K562 (cell line): Measurements from ENCODE around the gene VAC14. TPM values are rescaled to one million over a fixed set of nuclear protein-coding genes. Genes with fewer than 3 reads are reported as not detected.

Experiments
- ATAC-seq: fragments of 200-7000 bp; cut with Tn5 transposase; 3 replicates; pipeline ENCODE4 v1.9.1; 2020; ENCODE audit warnings: moderate library complexity
- BruUV-seq: library from RNA; stranded (reverse); fragments of 400-500 nt; replicated peaks from 2 replicates; lab custom pipeline; 2021; lab: Mats Ljungman, UMichigan
- CTCF ChIA-PET: fragments of 300-600 bp; formaldehyde crosslinking; extraction: SDS; loops from one replicate; lab custom pipeline; 2021; ENCODE audit warnings: low intra/inter-chr PET ratio; lab: Yijun Ruan, JAX
- POLR2A ChIA-PET: fragments of 300-600, 350-650 bp; sonication (Branson Sonifier 250); formaldehyde crosslinking; extraction: SDS; loops from one replicate; lab custom pipeline; 2021; ENCODE audit warnings: antibody characterized with exemption, inconsistent platforms; lab: Yijun Ruan, JAX
- DNase-seq, 4 experiments: peaks; one replicate each; pipeline versions ENCODE4 v3.0.0 to v3.0.0-alpha.2; 2011 to 2018; ENCODE audit warnings: low spot score in 3 of 4, mixed read lengths in 3 of 4; ENCODE audit errors: extremely low read depth in 1 of 4
- FAIRE-seq: peaks from 2 replicates; lab custom pipeline; 2011; peaks lifted over from hg19 to GRCh38; lab: Jason Lieb, UNC
- H2AFZ ChIP-seq: 2 replicates; pipeline ENCODE4 v1.6.0; 2011; ENCODE audit warnings: low read depth, low read length, control low read depth, inconsistent platforms
- H3K27ac ChIP-seq: fragments of 200-600 bp; 3 replicates; pipeline ENCODE4 v1.8.0; 2011; ENCODE audit warnings: low read depth, mild to moderate bottlenecking, control low read depth, inconsistent platforms, low read length, moderate library complexity, mixed read lengths; ENCODE audit errors: extremely low read depth
- H3K27me3 ChIP-seq, 2 experiments: fragments of 300-600 bp in 1 of 2; 2 replicates in 1 of 2; 3 replicates in 1 of 2; pipeline versions ENCODE4 v1.6.0 to v1.8.0; 2011; ENCODE audit warnings: inconsistent platforms in 2 of 2, low read length in 2 of 2, mild to moderate bottlenecking in 1 of 2, mixed read lengths in 1 of 2, moderate library complexity in 1 of 2; ENCODE audit not compliant: control insufficient read depth in 2 of 2, insufficient read depth in 2 of 2
- H3K36me3 ChIP-seq: fragments of 300-600 bp; 3 replicates; pipeline ENCODE4 v1.8.0; 2011; ENCODE audit warnings: mild to moderate bottlenecking, low read length, inconsistent platforms; ENCODE audit not compliant: control insufficient read depth, insufficient read depth
- H3K4me1 ChIP-seq, 2 experiments: fragments of 200-600 bp in 1 of 2; replicated peaks in 1 of 2; 2 replicates in 1 of 2; 3 replicates in 1 of 2; pipeline versions ENCODE4 v1.5.1 to v1.8.0; 2011; ENCODE audit warnings: inconsistent platforms in 2 of 2, low read length in 2 of 2, mild to moderate bottlenecking in 1 of 2, mixed read lengths in 1 of 2, moderate library complexity in 1 of 2; ENCODE audit not compliant: control insufficient read depth in 2 of 2, insufficient read depth in 2 of 2
- H3K4me2 ChIP-seq: 2 replicates; pipeline ENCODE4 v1.6.1; 2011; ENCODE audit warnings: low read length, control low read depth, inconsistent platforms, mixed read lengths; ENCODE audit not compliant: insufficient read depth
- H3K4me3 ChIP-seq: fragments of 200-600 bp; sonication (generic), shearing (Covaris generic); 2 replicates; pipeline ENCODE4 v1.5.1; 2016; ENCODE audit warnings: control low read depth, inconsistent platforms
- H3K79me2 ChIP-seq: fragments of 200-600 bp; 3 replicates; pipeline ENCODE4 v1.8.0; 2011; ENCODE audit warnings: low read length, inconsistent platforms; ENCODE audit not compliant: control insufficient read depth, insufficient read depth
- H3K9ac ChIP-seq, 2 experiments: 2 replicates each; pipeline versions ENCODE4 v1.6.0 to v1.6.1; 2011; ENCODE audit warnings: low read depth in 2 of 2, low read length in 2 of 2, control low read depth in 1 of 2, inconsistent platforms in 1 of 2, mild to moderate bottlenecking in 1 of 2, mixed read lengths in 1 of 2; ENCODE audit not compliant: insufficient read depth in 1 of 2
- H3K9me1 ChIP-seq: one replicate; pipeline ENCODE4 v1.6.0; 2011; ENCODE audit warnings: inconsistent platforms, mild to moderate bottlenecking, low read length, moderate library complexity; ENCODE audit not compliant: control insufficient read depth, insufficient read depth
- H3K9me3 ChIP-seq: replicated peaks from 2 replicates; pipeline ENCODE4 v1.5.1; 2011; ENCODE audit warnings: low read depth, low read length, inconsistent platforms; ENCODE audit not compliant: control insufficient read depth, insufficient read depth
- H4K20me1 ChIP-seq: replicated peaks from 2 replicates; pipeline ENCODE4 v1.6.1; 2011; ENCODE audit warnings: low read length, inconsistent platforms, mixed read lengths; ENCODE audit not compliant: control insufficient read depth, insufficient read depth
- CBFB ChIP-seq: sonication (generic); formaldehyde crosslinking; IDR thresholded peaks from 2 replicates; pipeline ENCODE4 v1.4.0; 2020; ENCODE audit warnings: mild to moderate bottlenecking, missing genetic modification reagents
- CREM ChIP-seq: IDR thresholded peaks from 2 replicates; pipeline ENCODE4 v1.6.1; 2014; ENCODE audit warnings: antibody characterized with exemption, low read depth
- FOXM1 ChIP-seq, 2 experiments: fragments of 450-650 bp in 1 of 2; sonication (generic) in 1 of 2; formaldehyde crosslinking in 1 of 2; IDR thresholded peaks; 2 replicates each; pipeline versions ENCODE4 v1.6.1 to v1.9.0; 2017 to 2022; ENCODE audit warnings: low read depth in 2 of 2, mild to moderate bottlenecking in 2 of 2, missing genetic modification reagents in 1 of 2, moderate library complexity in 1 of 2
- LCOR ChIP-seq: sonication (generic); formaldehyde crosslinking; IDR thresholded peaks from 2 replicates; pipeline ENCODE4 v1.8.0; 2022; ENCODE audit warnings: mild to moderate bottlenecking, missing genetic modification reagents
- NR2C2 ChIP-seq, 2 experiments: fragments of 200-800 bp in 1 of 2; sonication (Bioruptor generic) in 1 of 2; sonication (generic) in 1 of 2; formaldehyde crosslinking in 1 of 2; IDR thresholded peaks; 2 replicates each; pipeline versions ENCODE4 v1.6.1 to v1.8.0; 2016 to 2022; ENCODE audit warnings: mild to moderate bottlenecking in 1 of 2, missing compliant biosample characterization in 1 of 2, missing genetic modification characterization in 1 of 2, missing genetic modification reagents in 1 of 2
- RBM14 ChIP-seq: fragments of 200-400 bp; formaldehyde crosslinking; IDR thresholded peaks from 2 replicates; pipeline ENCODE4 v1.6.1; 2018; ENCODE audit warnings: low read depth, mild to moderate bottlenecking, low read length, moderate library complexity, borderline replicate concordance; ENCODE audit not compliant: insufficient read depth
- RBM25 ChIP-seq: fragments of 200-400 bp; formaldehyde crosslinking; IDR thresholded peaks from 2 replicates; pipeline ENCODE4 v1.6.1; 2018; ENCODE audit warnings: low read length, low read depth, moderate library complexity; ENCODE audit not compliant: severe bottlenecking
- RBM34 ChIP-seq: fragments of 200-400 bp; formaldehyde crosslinking; IDR thresholded peaks from 2 replicates; pipeline ENCODE4 v1.6.1; 2018; ENCODE audit warnings: low read length, borderline replicate concordance; ENCODE audit not compliant: insufficient read depth
- SMARCB1 ChIP-seq: IDR thresholded peaks from 2 replicates; pipeline ENCODE4 v1.6.1; 2011; ENCODE audit warnings: improper control_type of control experiment, low read depth; ENCODE audit not compliant: insufficient read length
- STAT5B ChIP-seq: fragments of 250-450 bp; sonication (Bioruptor Pico); IDR thresholded peaks from 2 replicates; pipeline ENCODE4 v1.8.0; 2021; ENCODE audit warnings: mild to moderate bottlenecking, inconsistent platforms
- ZNF584 ChIP-seq: fragments of 200-800 bp; sonication (Bioruptor generic); IDR thresholded peaks from 2 replicates; pipeline ENCODE4 v1.6.1; 2016; ENCODE audit warnings: low read depth, mild to moderate bottlenecking, missing genetic modification characterization, missing compliant biosample characterization
- WGBS: fragments of 100-300 bp; shearing (Covaris generic); methylation state at CpG from one replicate; pipeline ENCODE4 v1.1.6; 2016; ENCODE audit warnings: low coverage, mixed read lengths; ENCODE audit not compliant: insufficient coverage; ENCODE audit errors: missing lambda C conversion rate; 5-methylcytosine and 5-hydroxymethylcytosine counted together
- in situ Hi-C: fragments of 300-500 bp; cut with MboI; formaldehyde crosslinking; loops from 4 replicates; pipeline ENCODE4 v1.15.0; 2018; ENCODE audit warnings: inconsistent platforms, mixed read lengths
- intact Hi-C: fragments of 100-400 bp; cut with micrococcal nuclease; formaldehyde crosslinking; loops from 2 replicates; pipeline ENCODE4 v1.14.2; 2022
- polyA plus RNA-seq, 8 experiments: library from polyadenylated mRNA; depleted of rRNA in 4 of 8; stranded (reverse) in 5 of 8; unstranded in 3 of 8; fragments of >200 nt; fragmentation: Nextera tagmentation in 2 of 8; fragmentation: Illumina TruSeq in 1 of 8; extraction: Ambion mirVana in 2 of 8; extraction: Trizol in 1 of 8; gene quantifications; 2 replicates each; pipeline versions ENCODE4 v1.2.1 to v1.2.3, GENCODE V29; 2011 to 2014; ENCODE audit warnings: inconsistent platforms in 1 of 8, missing spikeins in 1 of 8
- total RNA-seq, 7 experiments: library from RNA; depleted of rRNA in 6 of 7; stranded (reverse); fragments of >200 nt in 6 of 7; fragmentation: Illumina TruSeq in 2 of 7; extraction: Trizol in 2 of 7; gene quantifications; 2 replicates each; pipeline versions ENCODE4 v1.2.1 to v1.2.3, GENCODE V29; 2011 to 2021; ENCODE audit warnings: low replicate concordance in 1 of 7
- TF ChIP-seq, protein P1 (sequence below): fragments of 450-650 bp; IDR thresholded peaks from one replicate; pipeline ENCODE4 v1.6.1; 2018; ENCODE audit warnings: mild to moderate bottlenecking, moderate library complexity; ENCODE audit not compliant: partially characterized antibody
- TF ChIP-seq, protein P2 (sequence below): sonication (generic); formaldehyde crosslinking; IDR thresholded peaks from 2 replicates; pipeline ENCODE4 v1.8.0; 2022; ENCODE audit warnings: missing genetic modification reagents, mild to moderate bottlenecking, borderline replicate concordance
- TF ChIP-seq, protein P3 (sequence below): sonication (generic); formaldehyde crosslinking; IDR thresholded peaks from 2 replicates; pipeline ENCODE4 v1.8.0; 2022; ENCODE audit warnings: missing genetic modification reagents, mild to moderate bottlenecking, borderline replicate concordance

Gene VAC14
- total and polyA plus RNA-seq, 9 of the 15 experiments (the other 6 are each of a cell fraction or from before 2014, with no cell fraction given), result 1.3 to 41.6 (median 26.6) TPM

DNA sequence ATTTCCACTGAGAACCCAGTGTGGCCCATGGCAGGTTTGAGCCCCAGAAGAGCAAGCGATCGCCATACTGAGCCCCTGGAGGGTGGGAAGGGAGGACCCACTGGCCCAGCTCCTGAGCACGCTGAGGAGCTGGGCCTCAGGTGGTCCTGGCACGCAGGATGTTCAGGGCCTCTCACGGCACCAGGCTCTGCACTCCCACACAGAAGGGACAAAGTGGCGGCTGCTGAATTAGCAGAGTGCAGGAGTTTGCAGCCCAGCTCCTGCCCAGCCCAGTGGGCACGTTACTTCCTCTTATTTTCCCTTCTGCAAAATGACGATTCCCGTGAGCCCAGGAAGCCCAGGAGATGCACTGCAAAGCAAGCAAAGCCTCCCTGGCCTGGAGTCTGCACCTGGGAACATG is 72.8 kb downstream of the VAC14 start:
- H2AFZ ChIP-seq, result no peak overlapping the region
- no TSS peak for BruUV-seq
- intact Hi-C loops (no loop called here), in situ Hi-C loops (no loop called here)
- H4K20me1 ChIP-seq, result no peaks in the 10 kb centered on the region
- 89% methylated on average over 8 of the region's 9 CpGs for WGBS
- no peak for FAIRE-seq
- H3K27me3 ChIP-seq, result no peaks in the 10 kb centered on the region
- H3K36me3 ChIP-seq, result peaks cover 30% of the 10 kb centered on the region; the same call in 2 of the 3 replicates
- no peak for TF ChIP-seq RBM14
- TF ChIP-seq ZNF584 (CRISPR knock-in tag), result no peak
- TF ChIP-seq STAT5B (CRISPR knock-in tag), result no peak
- TF ChIP-seq CREM, result no peak
- TF ChIP-seq, protein P1, sequence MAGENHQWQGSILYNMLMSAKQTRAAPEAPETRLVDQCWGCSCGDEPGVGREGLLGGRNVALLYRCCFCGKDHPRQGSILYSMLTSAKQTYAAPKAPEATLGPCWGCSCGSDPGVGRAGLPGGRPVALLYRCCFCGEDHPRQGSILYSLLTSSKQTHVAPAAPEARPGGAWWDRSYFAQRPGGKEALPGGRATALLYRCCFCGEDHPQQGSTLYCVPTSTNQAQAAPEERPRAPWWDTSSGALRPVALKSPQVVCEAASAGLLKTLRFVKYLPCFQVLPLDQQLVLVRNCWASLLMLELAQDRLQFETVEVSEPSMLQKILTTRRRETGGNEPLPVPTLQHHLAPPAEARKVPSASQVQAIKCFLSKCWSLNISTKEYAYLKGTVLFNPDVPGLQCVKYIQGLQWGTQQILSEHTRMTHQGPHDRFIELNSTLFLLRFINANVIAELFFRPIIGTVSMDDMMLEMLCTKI, result no peak
- TF ChIP-seq SMARCB1, result no peak
- no peak for TF ChIP-seq RBM34
- no peak for TF ChIP-seq NR2C2 (CRISPR knock-in tag; IDR thresholded peaks at IDR 0.05)
- no peak for TF ChIP-seq NR2C2 (tag; IDR thresholded peaks at IDR 0.05)
- no peak for TF ChIP-seq FOXM1 (IDR thresholded peaks at IDR 0.05; ENCODE audit: low read depth)
- no peak for TF ChIP-seq FOXM1 (CRISPR knock-in tag; IDR thresholded peaks at IDR 0.05; ENCODE audit: low read depth)
- TF ChIP-seq CBFB, result no peak
- TF ChIP-seq, protein P2, sequence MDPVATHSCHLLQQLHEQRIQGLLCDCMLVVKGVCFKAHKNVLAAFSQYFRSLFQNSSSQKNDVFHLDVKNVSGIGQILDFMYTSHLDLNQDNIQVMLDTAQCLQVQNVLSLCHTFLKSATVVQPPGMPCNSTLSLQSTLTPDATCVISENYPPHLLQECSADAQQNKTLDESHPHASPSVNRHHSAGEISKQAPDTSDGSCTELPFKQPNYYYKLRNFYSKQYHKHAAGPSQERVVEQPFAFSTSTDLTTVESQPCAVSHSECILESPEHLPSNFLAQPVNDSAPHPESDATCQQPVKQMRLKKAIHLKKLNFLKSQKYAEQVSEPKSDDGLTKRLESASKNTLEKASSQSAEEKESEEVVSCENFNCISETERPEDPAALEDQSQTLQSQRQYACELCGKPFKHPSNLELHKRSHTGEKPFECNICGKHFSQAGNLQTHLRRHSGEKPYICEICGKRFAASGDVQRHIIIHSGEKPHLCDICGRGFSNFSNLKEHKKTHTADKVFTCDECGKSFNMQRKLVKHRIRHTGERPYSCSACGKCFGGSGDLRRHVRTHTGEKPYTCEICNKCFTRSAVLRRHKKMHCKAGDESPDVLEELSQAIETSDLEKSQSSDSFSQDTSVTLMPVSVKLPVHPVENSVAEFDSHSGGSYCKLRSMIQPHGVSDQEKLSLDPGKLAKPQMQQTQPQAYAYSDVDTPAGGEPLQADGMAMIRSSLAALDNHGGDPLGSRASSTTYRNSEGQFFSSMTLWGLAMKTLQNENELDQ (CRISPR knock-in tag), result no peak
- TF ChIP-seq, protein P3, sequence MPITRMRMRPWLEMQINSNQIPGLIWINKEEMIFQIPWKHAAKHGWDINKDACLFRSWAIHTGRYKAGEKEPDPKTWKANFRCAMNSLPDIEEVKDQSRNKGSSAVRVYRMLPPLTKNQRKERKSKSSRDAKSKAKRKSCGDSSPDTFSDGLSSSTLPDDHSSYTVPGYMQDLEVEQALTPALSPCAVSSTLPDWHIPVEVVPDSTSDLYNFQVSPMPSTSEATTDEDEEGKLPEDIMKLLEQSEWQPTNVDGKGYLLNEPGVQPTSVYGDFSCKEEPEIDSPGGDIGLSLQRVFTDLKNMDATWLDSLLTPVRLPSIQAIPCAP, result no peak
- TF ChIP-seq LCOR (CRISPR knock-in tag), result no peak
- TF ChIP-seq RBM25, result no peak
- POLR2A ChIA-PET, result no interaction called here
- CTCF ChIA-PET, result interaction anchor here (0.6 kb wide), 1 partner anchor 20 kb away, joined by 7 read pairs; no protein-coding TSS in a partner anchor
- H3K4me2 ChIP-seq, result no peak overlapping the region
- no peaks in the 10 kb centered on the region for H3K79me2 ChIP-seq
- H3K4me3 ChIP-seq, result no peak overlapping the region
- no peak overlapping the region for H3K27ac ChIP-seq
- no peak for DNase-seq
- H3K9ac ChIP-seq, result no peak overlapping the region
- peaks cover 5% of the 10 kb centered on the region for H3K9me1 ChIP-seq
- ATAC-seq, result no peak
- no peaks in the 10 kb centered on the region for H3K9me3 ChIP-seq
- peaks cover 8 to 25% of the 10 kb centered on the region in 2 experiments; a peak in 4 of 5 replicates for H3K4me1 ChIP-seq
